GM19043 (cell line): ENCODE data around the gene SLC9A4.

ENCODE experiments used
- ATAC-seq: cut with Tn5 transposase; IDR thresholded peaks from one replicate; pipeline ENCODE4 v1.9.1; 2021; ENCODE audit warnings: low read depth; ENCODE audit not compliant: unreplicated experiment

The SLC9A4 gene

DNA sequence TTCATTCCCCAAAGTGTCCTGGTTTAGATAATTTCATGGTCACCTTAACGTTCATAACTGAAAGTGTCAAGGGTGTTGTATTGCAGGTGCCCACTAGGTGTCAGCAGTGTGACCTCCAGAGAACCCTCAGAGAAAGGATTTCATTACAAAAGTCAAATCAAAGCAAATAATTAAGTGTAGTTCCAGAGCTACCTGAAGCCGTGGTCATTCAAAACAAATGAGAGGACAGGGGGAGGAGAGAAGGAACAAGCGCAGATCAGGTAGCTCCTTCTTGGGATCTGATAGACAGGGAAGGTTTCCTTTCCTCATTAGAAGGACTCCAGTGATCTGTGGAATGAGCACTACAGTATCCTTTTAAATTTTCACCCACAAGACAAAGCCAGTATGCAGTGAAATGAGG lies at the start of gene SLC9A4:
Gene SLC9A4 (plus strand): TSS at position 207 of the 400 bp plus-strand sequence. CDS start 534 bp downstream, outside the sequence.
- peak; percentile 74 for ATAC-seq

GRCh38 chr2:102423368-102423767 lies 49.7 kb upstream of the SLC9A4 start:
- ATAC-seq, result no peak

GRCh38 chr2:102424754-102425153 lies 48.3 kb upstream of the SLC9A4 start:
- peak; percentile 90 for ATAC-seq

DNA sequence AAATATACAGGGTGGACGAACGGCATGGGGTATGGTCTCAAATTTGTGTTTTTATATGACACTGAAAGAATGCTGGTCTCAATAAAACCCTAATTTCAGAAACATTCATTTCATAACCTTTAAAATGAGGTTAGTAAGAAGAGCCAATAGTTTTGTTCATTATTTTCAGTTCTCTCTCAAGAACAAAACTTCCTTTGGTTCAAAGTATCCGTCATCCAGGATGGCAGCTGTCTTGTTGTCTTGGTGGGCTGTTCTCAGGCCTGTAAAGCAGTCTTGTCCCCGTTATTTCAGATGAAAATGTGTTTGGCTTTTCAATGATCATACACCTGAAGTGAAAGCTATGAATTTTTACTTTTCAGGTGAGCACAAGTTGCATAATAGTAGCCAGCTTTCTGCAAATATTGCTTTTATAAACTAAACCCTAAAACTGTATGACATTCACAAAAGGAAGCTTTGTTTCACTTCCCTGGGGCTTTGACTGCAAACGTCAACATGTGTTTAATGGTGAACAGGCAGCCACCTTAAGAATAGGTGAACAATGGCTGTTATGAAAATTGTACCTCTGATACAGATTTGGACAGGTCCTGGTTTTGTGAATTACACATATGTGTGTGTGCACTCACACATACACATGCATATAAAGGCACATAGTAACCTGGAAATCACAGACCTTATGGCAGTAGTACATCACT lies 47.4 kb upstream of the SLC9A4 start:
- no peak for ATAC-seq

- no peak for ATAC-seq
Measured at GRCh38 chr2:102427249-102427648, 45.8 kb upstream of the SLC9A4 start.

DNA sequence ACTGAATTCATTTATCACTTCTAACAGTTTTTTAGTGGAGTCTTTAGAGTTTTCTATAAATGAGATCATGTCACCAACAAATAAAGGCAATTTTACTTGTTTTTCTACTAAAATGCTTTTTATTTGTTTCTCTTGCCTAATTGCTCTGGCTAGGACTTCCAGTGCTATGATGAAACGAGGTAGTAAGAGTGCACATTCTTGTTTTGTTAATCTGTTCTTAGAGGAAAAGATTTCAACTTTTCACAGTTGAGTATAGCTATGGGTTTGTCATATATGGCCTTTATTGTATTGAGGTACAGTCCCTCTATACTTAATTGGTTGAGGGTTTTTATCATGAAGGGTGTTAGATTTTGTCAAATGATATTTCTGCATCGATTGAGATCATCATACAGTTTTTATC lies 44.5 kb upstream of the SLC9A4 start:
- no peak for ATAC-seq

DNA sequence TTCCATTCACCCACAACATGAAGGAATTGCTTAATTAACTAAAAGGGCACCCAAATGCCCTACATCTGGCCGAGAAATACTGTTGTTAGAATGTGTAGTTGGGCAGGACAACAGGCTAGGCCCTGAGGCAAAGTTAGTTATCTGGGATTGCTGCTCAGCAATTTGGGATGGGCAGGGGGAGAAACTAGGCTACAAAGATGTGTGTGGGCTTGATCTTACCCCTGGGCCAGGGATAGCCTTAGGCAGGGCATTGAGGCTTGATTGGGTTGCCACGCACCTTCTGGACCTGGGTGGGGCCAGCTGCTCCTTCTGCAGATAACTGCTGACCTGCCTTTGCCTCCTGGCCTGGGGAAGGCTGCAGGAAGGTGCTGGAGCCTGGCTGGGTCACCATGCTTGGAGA lies 40.6 kb upstream of the SLC9A4 start:
- no peak for ATAC-seq

GRCh38 chr2:102433973-102434654 lies 38.9 kb upstream of the SLC9A4 start:
- ATAC-seq, result no peak

DNA sequence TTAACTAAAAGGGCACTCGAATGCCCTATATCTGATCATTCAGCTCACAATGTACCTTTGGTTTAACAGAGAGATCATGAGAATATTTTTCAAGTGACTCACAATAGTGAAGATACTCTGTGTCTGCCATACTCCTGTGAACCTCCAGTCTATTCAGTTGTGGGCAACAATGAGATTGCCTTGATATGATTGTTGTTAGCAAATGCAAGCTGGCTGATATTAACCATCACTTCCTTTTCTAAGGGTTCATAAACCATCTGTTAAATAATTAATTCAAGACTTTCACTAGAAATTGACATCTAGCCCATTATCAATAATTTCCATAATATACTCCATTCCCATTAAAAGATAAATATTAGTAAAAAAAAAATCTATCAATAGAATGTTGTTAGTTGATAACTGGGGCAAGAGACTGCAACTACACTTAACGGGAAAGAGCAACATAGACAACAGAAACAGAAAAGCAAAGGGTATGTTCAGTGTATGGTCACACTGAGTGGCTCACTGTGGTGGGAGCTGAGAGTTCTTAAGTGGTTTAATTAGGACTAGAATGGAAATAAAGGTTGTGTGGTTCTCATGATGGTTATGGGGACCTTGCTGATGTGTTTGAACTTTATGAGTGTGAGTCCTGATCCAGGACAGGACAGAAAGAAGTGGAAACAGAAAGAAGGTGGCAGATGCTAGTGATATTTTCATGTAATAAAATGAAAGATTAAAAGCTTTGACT lies 38.2 kb upstream of the SLC9A4 start:
- peak; percentile 74 for ATAC-seq

DNA sequence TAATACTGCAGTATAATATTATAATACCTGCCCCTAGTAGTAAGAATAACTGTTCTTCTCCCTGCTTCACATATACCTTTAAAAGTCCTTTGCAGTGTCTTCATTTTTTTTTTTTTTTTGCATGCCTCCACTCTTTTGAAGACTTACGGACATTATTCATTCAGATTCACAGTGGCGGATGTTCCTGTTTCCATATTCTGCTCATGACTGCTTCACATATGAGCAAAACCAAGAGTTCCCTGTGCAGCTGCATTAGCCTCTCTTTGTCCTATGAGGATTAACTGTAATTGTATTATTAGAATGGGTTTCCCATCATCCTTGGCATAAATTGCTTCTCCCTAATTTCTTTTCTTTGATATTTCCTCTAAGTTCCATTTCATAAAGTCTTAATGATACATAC lies 37.3 kb upstream of the SLC9A4 start:
- ATAC-seq, result no peak

DNA sequence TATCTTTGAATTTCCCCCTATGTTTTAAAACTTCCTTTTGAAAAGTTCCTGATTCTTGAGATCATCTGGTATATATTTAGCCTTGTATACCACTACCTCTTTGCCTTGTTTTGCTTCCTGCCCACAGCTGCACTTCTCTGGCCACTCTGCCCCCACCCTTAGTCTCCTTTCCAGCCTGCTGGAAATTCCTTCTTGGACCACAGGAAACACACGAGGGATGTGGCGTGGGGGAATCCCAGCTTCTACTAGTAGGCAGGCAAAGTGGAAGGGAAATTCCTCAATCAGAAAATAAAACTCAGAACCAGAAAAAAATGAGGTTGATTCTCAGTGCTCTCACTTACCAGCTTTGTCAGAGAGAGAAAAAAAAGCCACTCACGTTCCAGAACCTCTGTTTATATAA lies 36.7 kb upstream of the SLC9A4 start:
- ATAC-seq, result no peak

DNA sequence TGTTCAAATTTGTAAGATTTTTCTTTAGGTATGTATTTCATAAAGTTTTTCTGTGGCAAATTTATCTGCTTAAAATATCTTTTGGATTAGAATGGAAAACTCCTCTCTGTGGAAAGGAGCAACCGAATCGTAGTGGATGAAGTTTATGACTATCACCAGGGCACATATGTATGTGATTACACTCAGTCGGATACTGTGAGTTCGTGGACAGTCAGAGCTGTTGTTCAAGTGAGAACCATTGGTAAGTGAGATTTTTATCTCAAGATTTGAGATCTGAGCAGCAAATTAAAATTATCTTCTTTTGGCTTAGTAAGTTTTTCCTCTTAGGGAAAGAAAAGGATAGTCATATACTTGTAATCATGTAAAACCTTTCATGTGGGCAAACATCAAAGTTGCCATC lies 35.9 kb upstream of the SLC9A4 start:
- no peak for ATAC-seq

DNA sequence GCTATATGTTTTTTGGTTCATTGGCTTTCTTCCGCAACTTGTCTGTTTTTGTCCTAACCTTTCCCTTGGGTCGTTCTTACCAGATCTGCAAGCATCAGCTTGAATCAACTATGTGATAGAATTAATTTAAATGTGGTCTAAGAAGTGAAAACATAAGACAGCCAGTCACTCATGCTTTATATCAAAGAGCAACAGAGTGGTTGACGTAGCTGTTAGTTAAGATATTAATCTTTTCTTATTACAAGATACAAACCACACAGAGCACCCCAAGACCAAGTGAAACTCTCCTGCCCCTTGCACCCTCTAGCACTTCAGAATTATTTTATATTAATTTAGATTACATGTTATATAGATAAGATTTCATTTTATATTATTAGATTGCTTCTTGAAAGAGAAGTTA lies 34.9 kb upstream of the SLC9A4 start:
- ATAC-seq, result no peak

DNA sequence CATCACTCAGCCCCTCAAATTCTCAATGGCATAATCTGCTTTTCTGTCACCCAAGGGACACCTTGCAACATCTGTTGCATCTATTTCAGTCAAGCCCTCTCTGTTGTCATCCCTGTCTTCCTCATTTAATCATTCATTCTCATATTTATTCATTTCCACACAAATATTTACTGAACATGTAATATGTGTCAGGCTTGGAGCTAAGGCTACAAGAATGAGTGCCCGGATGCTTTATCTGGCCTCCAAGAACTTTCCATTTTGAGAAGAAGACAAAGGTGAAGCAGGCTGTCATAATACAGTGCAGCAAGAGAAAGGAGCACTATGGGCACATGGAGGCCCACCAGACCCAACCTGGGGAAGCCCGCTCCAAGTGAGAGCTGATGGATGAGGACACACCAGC lies 34.4 kb upstream of the SLC9A4 start:
- no peak for ATAC-seq

DNA sequence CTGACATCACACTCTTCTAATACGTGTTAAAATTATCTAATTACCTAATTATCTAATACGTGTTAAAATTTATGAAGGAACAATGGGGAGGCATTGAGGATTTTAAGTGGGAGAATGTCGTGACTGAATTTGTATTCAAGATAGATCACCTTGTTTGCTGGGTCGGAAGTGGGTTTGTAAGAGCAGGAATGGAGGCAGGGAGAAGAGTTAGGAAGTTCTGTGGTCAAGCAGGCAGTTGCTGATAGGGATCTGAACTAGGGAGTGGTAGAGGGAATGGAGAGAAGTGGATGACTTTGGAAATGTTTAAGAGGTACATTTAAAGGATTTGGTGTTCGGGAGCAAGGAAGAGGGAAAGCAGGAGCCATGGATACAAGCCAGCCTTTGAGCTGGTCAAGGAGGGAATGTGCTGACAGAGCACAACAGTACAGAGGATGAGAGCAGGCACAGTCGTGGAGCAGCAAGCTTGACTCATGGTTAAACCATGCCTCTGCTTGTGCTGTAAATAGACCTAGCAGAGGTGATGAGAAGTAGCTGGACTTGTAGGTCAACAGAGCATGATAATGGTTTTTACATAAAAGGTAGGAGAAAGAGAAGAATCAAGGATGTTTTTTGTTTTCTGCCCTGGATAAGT lies 33.8 kb upstream of the SLC9A4 start:
- no peak for ATAC-seq

GRCh38 chr2:102442967-102443828 lies 29.8 kb upstream of the SLC9A4 start:
- ATAC-seq, result peak; percentile 75

DNA sequence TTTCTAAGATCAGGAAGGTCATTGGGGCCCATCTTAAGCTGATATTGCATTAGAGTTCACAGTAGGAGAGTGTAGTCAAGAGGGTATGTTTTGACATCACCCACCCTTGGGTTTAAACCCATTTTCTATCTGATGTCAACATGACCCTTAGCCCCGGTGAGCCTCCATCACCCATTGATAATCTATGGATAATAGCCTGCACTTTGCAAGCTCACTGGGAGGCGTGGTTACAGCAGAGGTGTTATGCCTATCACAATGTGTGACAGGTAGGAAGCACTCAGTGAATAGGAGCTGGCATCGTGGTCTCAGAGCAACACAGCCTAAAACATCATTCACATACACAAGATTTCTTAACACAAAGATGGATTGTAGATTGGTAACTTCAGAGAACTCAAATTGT lies 28.8 kb upstream of the SLC9A4 start:
- ATAC-seq, result no peak

DNA sequence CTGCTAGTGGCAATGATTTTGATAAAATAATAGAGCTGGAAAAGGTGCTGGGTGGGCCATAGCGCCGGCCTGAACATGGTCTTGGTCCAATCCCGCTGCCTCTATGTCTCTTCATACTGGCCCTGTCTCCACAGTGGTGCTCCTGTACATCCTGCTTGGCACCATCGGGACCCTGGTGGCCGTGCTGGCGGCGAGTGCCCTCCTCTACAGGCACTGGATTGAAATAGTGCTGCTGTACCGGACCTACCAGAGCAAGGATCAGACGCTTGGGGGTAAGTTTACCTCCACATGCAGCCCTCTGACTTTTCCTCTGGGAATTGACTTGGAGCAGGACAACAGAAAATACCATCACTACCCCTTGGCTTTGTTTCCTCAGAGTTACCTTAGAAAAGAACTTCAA lies 26.1 kb upstream of the SLC9A4 start:
- no peak for ATAC-seq

GRCh38 chr2:102449370-102449974 lies 23.6 kb upstream of the SLC9A4 start:
- no peak for ATAC-seq

GRCh38 chr2:102451968-102452367 lies 21.1 kb upstream of the SLC9A4 start:
- no peak for ATAC-seq
